Esophagus squamous epithelium (tissue), 5 donors: ENCODE data around the gene IBA57. TPM values are rescaled to one million over a fixed set of nuclear protein-coding genes. Genes with fewer than 3 reads are reported as not detected.

Experiments used
- DNase-seq: peaks from one replicate; lab custom pipeline; 2025; lab: John Stamatoyannopoulos, UW
- H3K27ac ChIP-seq, 4 donors: fragments of 200-600 bp; sonication (generic); one replicate each; pipeline ENCODE4 v1.5.1; 2016 to 2019; ENCODE audit warnings: mild to moderate bottlenecking in 1 of 4
- H3K27me3 ChIP-seq, 4 donors: fragments of 200-600 bp; sonication (generic); 1 replicate in 3 of 4; 2 replicates in 1 of 4; pipeline versions ENCODE4 v1.5.1 to v1.6.0; 2017 to 2021; ENCODE audit warnings: antibody characterized with exemption in 1 of 4
- H3K36me3 ChIP-seq, 3 donors: fragments of 200-600 bp; sonication (generic); one replicate each; pipeline ENCODE4 v1.5.1; 2016 to 2019
- H3K4me1 ChIP-seq, 3 donors: fragments of 200-600 bp; sonication (generic); one replicate each; pipeline ENCODE4 v1.5.1; 2017 to 2019
- H3K4me3 ChIP-seq, 4 donors: fragments of 200-600 bp; sonication (generic); 1 replicate in 3 of 4; 2 replicates in 1 of 4; pipeline ENCODE4 v1.5.1; 2016 to 2019; ENCODE audit warnings: mild to moderate bottlenecking in 2 of 4, moderate library complexity in 1 of 4
- H3K9me3 ChIP-seq, 3 donors: fragments of 200-600 bp; sonication (generic); one replicate each; pipeline ENCODE4 v1.5.1; 2016 to 2019
- CTCF ChIP-seq, 6 experiments: fragments of 450-650 bp in 4 of 6; fragments of 200-600 bp in 2 of 6; sonication (generic) in 2 of 6; IDR thresholded peaks; one replicate each; pipeline ENCODE4 v1.5.1; 2016 to 2019; ENCODE audit warnings: antibody characterized with exemption in 6 of 6, mild to moderate bottlenecking in 4 of 6, moderate library complexity in 4 of 6
- POLR2A ChIP-seq, 4 donors: fragments of 450-650 bp; IDR thresholded peaks; one replicate each; pipeline ENCODE4 v1.6.1; 2017; ENCODE audit warnings: antibody characterized with exemption in 4 of 4, mild to moderate bottlenecking in 4 of 4, moderate library complexity in 3 of 4
- WGBS, 2 donors: methylation state at CpG; one replicate each; pipeline ENCODE4 v1.1.5; 2018; 5-methylcytosine and 5-hydroxymethylcytosine counted together
- intact Hi-C: fragments of 100-400 bp; cut with DNase I; formaldehyde crosslinking; loops from one replicate; pipeline ENCODE4 v1.15.0; 2022
- total RNA-seq, 4 donors: library from RNA; depleted of rRNA; stranded (reverse); fragments of >200 nt; gene quantifications; one replicate each; pipeline ENCODE4 v1.1.0, GENCODE V29; 2016
- donor health status: DM: yes; HTN: yes; CAD: no.

IBA57 gene
- total RNA-seq, 4 donors from 2014 or later = 4.8 to 9.1 (median 5.7) TPM

GRCh38 chr1:228157729-228158126 is 7.9 kb upstream of the IBA57 start:
- TF ChIP-seq POLR2A (IDR thresholded peaks at IDR 0.05) = no peak
- peaks cover 0 to 12% (median 1%) of the 10 kb centered on the region in 4 donors for H3K27me3 ChIP-seq
- no peak overlapping the region for H3K27ac ChIP-seq
- WGBS, 2 donors = 89% methylated on average over 19 of the region's 43 CpGs; no CpG with 5 or more reads in 1 of the 2 donors
- peaks cover 15 to 75% (median 23%) of the 10 kb centered on the region in 3 donors for H3K4me1 ChIP-seq
- H3K36me3 ChIP-seq = no peaks in the 10 kb centered on the region
- intact Hi-C loops = no loop called here
- H3K9me3 ChIP-seq = no peaks in the 10 kb centered on the region
- DNase-seq = no peak
- no peak overlapping the region for H3K4me3 ChIP-seq

GRCh38 chr1:228158151-228159007 is 7.2 kb upstream of the IBA57 start:
- H3K9me3 ChIP-seq = no peaks in the 10 kb centered on the region
- WGBS, 2 donors = 44 to 68% methylated on average over 3 to 21 of the region's 98 CpGs
- H3K27ac ChIP-seq = no peak overlapping the region
- H3K4me1 ChIP-seq = peaks cover 21 to 81% (median 30%) of the 10 kb centered on the region in 3 donors
- peak overlapping the region in 1 of 4 donors; percentile 35 for H3K4me3 ChIP-seq
- H3K36me3 ChIP-seq = no peaks in the 10 kb centered on the region
- peaks cover 0 to 13% (median 1%) of the 10 kb centered on the region in 4 donors for H3K27me3 ChIP-seq
- intact Hi-C loops = no loop called here
- DNase-seq = no peak
- TF ChIP-seq CTCF (IDR thresholded peaks at IDR 0.05) (no peak), POLR2A (IDR thresholded peaks at IDR 0.05) (no peak)

- no peak overlapping the region for H3K27ac ChIP-seq
- intact Hi-C loops = no loop called here
- peaks cover 0 to 13% (median 1%) of the 10 kb centered on the region in 4 donors for H3K27me3 ChIP-seq
- WGBS, 2 donors = 96% methylated on average over 5 of the region's 14 CpGs; no CpG with 5 or more reads in 1 of the 2 donors
- H3K9me3 ChIP-seq = no peaks in the 10 kb centered on the region
- peaks cover 22 to 88% (median 37%) of the 10 kb centered on the region in 3 donors for H3K4me1 ChIP-seq
- TF ChIP-seq POLR2A (IDR thresholded peaks at IDR 0.05) = no peak
- TF ChIP-seq CTCF (IDR thresholded peaks at IDR 0.05) = no peak
- H3K36me3 ChIP-seq = no peaks in the 10 kb centered on the region
- H3K4me3 ChIP-seq = peak overlapping the region in 1 of 4 donors; percentile 21
- DNase-seq = no peak
Observed at GRCh38 chr1:228159008-228159665, 6.5 kb upstream of the IBA57 start.

GRCh38 chr1:228160201-228160761 is 5.3 kb upstream of the IBA57 start:
- Histone ChIP-seq H3K36me3 (no peaks in the 10 kb centered on the region), H3K9me3 (no peaks in the 10 kb centered on the region), H3K27me3 (peaks cover 0 to 13% (median 1%) of the 10 kb centered on the region in 4 donors), H3K4me3 (no peak overlapping the region), H3K4me1 (peaks cover 30 to 90% (median 41%) of the 10 kb centered on the region in 3 donors), H3K27ac (peak overlapping the region in 2 of 4 donors; percentile 14 to 100)
- TF ChIP-seq POLR2A (IDR thresholded peaks at IDR 0.05) = no peak
- no peak for DNase-seq
- WGBS, 2 donors = 42 to 89% methylated on average over 4 to 5 of the region's 15 CpGs
- intact Hi-C loops = loop anchor here (10.0 kb wide), 1 partner anchor 55 kb away; the partner anchor contains the start of genes C1orf35 and MRPL55

GRCh38 chr1:228161362-228161761 is 4.2 kb upstream of the IBA57 start:
- intact Hi-C loops = loop anchor here (10.0 kb wide), 1 partner anchor 57 kb away; the partner anchor contains the start of genes C1orf35 and MRPL55
- peaks cover 0 to 13% (median 1%) of the 10 kb centered on the region in 4 donors for H3K27me3 ChIP-seq
- H3K4me3 ChIP-seq = no peak overlapping the region
- WGBS, 2 donors = 30 to 37% methylated on average over 6 of the region's 7 CpGs
- no peaks in the 10 kb centered on the region for H3K36me3 ChIP-seq
- TF ChIP-seq CTCF (IDR thresholded peaks at IDR 0.05) (no peak), POLR2A (IDR thresholded peaks at IDR 0.05) (no peak)
- peaks cover 32 to 82% (median 41%) of the 10 kb centered on the region in 3 donors for H3K4me1 ChIP-seq
- H3K27ac ChIP-seq = peak overlapping the region; percentile 41 to 100 (median 89)
- H3K9me3 ChIP-seq = no peaks in the 10 kb centered on the region
- DNase-seq = no peak
